B cell (primary cell): Measurements from ENCODE around the gene TMEM132E. TPM values are rescaled to one million over a fixed set of nuclear protein-coding genes. Genes with fewer than 3 reads are reported as not detected.

Experiments
- ATAC-seq: fragments of 200-7000 bp; cut with Tn5 transposase; one replicate; pipeline ENCODE4 v1.10.0; 2021; ENCODE audit warnings: low read depth, mild to moderate bottlenecking, moderate number of reproducible peaks, moderate library complexity
- CTCF ChIA-PET: fragments of 350-600 bp; sonication (Branson Sonifier 250); formaldehyde crosslinking; loops from one replicate; lab custom pipeline; 2021; ENCODE audit warnings: antibody characterized with exemption, inconsistent platforms; lab: Charles Lee
- POLR2A ChIA-PET: fragments of 350-600 bp; sonication (Branson Sonifier 250); formaldehyde crosslinking; loops from one replicate; lab custom pipeline; 2021; ENCODE audit warnings: antibody characterized with exemption; lab: Charles Lee
- DNase-seq: peaks from one replicate; pipeline ENCODE4 v3.0.0; 2013
- H2AFZ ChIP-seq: 2 replicates; pipeline ENCODE4 v1.6.1; 2012; ENCODE audit warnings: mild to moderate bottlenecking, low read depth, low read length; ENCODE audit not compliant: insufficient read depth, poor library complexity, severe bottlenecking
- H3K27ac ChIP-seq, 2 donors: 1 replicate in 1 of 2; 2 replicates in 1 of 2; pipeline ENCODE4 v1.5.1; 2012 to 2013; ENCODE audit warnings: low read length in 2 of 2, mild to moderate bottlenecking in 2 of 2, moderate library complexity in 1 of 2
- H3K27me3 ChIP-seq, 4 experiments: fragments of 200-600 bp in 1 of 4; sonication (generic) in 1 of 4; replicated peaks in 1 of 4; 1 replicate in 2 of 4; 2 replicates in 2 of 4; pipeline versions ENCODE4 v1.6.1 to v1.7.0; 2013 to 2016; ENCODE audit warnings: low read length in 3 of 4, mild to moderate bottlenecking in 2 of 4, mixed read lengths in 1 of 4, moderate library complexity in 1 of 4; ENCODE audit not compliant: insufficient read depth in 4 of 4, control insufficient read depth in 3 of 4; ENCODE audit errors: control extremely low read depth in 1 of 4
- H3K36me3 ChIP-seq, 2 experiments: replicated peaks in 1 of 2; 1 replicate in 1 of 2; 2 replicates in 1 of 2; pipeline versions ENCODE4 v1.6.1 to v1.7.1; 2013; ENCODE audit warnings: low read length in 1 of 2; ENCODE audit not compliant: insufficient read depth in 2 of 2, control insufficient read depth in 1 of 2; ENCODE audit errors: control extremely low read depth in 1 of 2, extremely low read depth in 1 of 2
- H3K4me1 ChIP-seq, 2 donors: fragments of 200-600 bp in 1 of 2; sonication (generic) in 1 of 2; 1 replicate in 1 of 2; 2 replicates in 1 of 2; pipeline versions ENCODE4 v1.5.1 to v1.6.1; 2013 to 2017; ENCODE audit warnings: low read length in 2 of 2; ENCODE audit not compliant: control insufficient read depth in 2 of 2, insufficient read depth in 2 of 2
- H3K4me2 ChIP-seq: replicated peaks from 2 replicates; pipeline ENCODE3; 2012; ENCODE audit warnings: mild to moderate bottlenecking, low read depth, low read length; ENCODE audit not compliant: poor library complexity, severe bottlenecking
- H3K4me3 ChIP-seq, 5 experiments: fragments of 200-600 bp in 1 of 5; sonication (generic) in 1 of 5; 1 replicate in 3 of 5; 2 replicates in 2 of 5; pipeline versions ENCODE4 v1.5.1 to v1.7.0; 2011 to 2016; ENCODE audit warnings: low read length in 4 of 5, mild to moderate bottlenecking in 4 of 5, low read depth in 2 of 5, control low read depth in 1 of 5, moderate library complexity in 1 of 5; ENCODE audit not compliant: insufficient read depth in 1 of 5; ENCODE audit errors: control extremely low read depth in 1 of 5, extremely low read depth in 1 of 5
- H3K79me2 ChIP-seq: fragments of 200-600 bp; sonication (generic); one replicate; pipeline ENCODE4 v1.6.0; 2016; ENCODE audit warnings: low read length; ENCODE audit not compliant: control insufficient read depth, insufficient read depth
- H3K9ac ChIP-seq: fragments of 200-600 bp; sonication (generic); 2 replicates; pipeline ENCODE4 v1.6.1; 2017; ENCODE audit warnings: mild to moderate bottlenecking, low read length, moderate library complexity
- H3K9me3 ChIP-seq, 3 donors: one replicate each; pipeline versions ENCODE4 v1.6.1 to v1.7.1; 2013; ENCODE audit warnings: low read length in 2 of 3; ENCODE audit not compliant: control insufficient read depth in 2 of 3, insufficient read depth in 1 of 3; ENCODE audit errors: control extremely low read depth in 1 of 3
- H4K20me1 ChIP-seq: 2 replicates; pipeline ENCODE4 v1.6.0; 2012; ENCODE audit warnings: mild to moderate bottlenecking, low read length; ENCODE audit not compliant: insufficient read depth, control insufficient read depth, poor library complexity, severe bottlenecking
- H3K27ac Mint-ChIP-seq: one replicate; pipeline ENCODE4 v1.8.0; 2021; ENCODE audit warnings: mixed read lengths
- H3K27me3 Mint-ChIP-seq: one replicate; pipeline ENCODE4 v1.8.0; 2021; ENCODE audit warnings: mixed read lengths
- H3K4me1 Mint-ChIP-seq: one replicate; pipeline ENCODE4 v1.8.0; 2021; ENCODE audit warnings: mixed read lengths
- H3K4me3 Mint-ChIP-seq: one replicate; pipeline ENCODE4 v1.8.0; 2021; ENCODE audit warnings: mixed read lengths
- H3K9me3 Mint-ChIP-seq: one replicate; pipeline ENCODE4 v1.8.0; 2022; ENCODE audit warnings: mixed read lengths; ENCODE audit not compliant: insufficient read depth
- EZH2 ChIP-seq: IDR thresholded peaks from 2 replicates; pipeline ENCODE4 v1.6.1; 2012; ENCODE audit warnings: borderline replicate concordance, low read depth, mild to moderate bottlenecking, moderate library complexity, low read length; ENCODE audit not compliant: insufficient read depth, poor library complexity, severe bottlenecking
- WGBS: methylation state at CpG from one replicate; pipeline ENCODE4 v1.1.5; 2013; ENCODE audit warnings: missing lambda C conversion rate; ENCODE audit not compliant: insufficient coverage; 5-methylcytosine and 5-hydroxymethylcytosine counted together
- intact Hi-C: fragments of 100-400 bp; cut with micrococcal nuclease; formaldehyde crosslinking; loops from one replicate; pipeline ENCODE4 v1.10.0; 2022
- polyA plus RNA-seq: library from polyadenylated mRNA; depleted of rRNA; stranded (reverse); fragments of >200 nt; gene quantifications from 2 replicates; pipeline ENCODE4 v1.2.3, GENCODE V29; 2012
- total RNA-seq, 2 donors: library from RNA; stranded (reverse); fragments of 120-200 nt in 1 of 2; gene quantifications; 1 replicate in 1 of 2; 2 replicates in 1 of 2; pipeline versions ENCODE4 v1.2.3 to v1.2.4, GENCODE V29; 2013 to 2022
- TF ChIP-seq, protein P1 (sequence below): fragments of 200-600 bp; IDR thresholded peaks from one replicate; pipeline ENCODE4 v1.8.0; 2022; ENCODE audit warnings: antibody characterized with exemption, mild to moderate bottlenecking

Gene TMEM132E
- total and polyA plus RNA-seq, 2 donors (not counting 1 experiment from before 2014, with no cell fraction given): not detected

DNA sequence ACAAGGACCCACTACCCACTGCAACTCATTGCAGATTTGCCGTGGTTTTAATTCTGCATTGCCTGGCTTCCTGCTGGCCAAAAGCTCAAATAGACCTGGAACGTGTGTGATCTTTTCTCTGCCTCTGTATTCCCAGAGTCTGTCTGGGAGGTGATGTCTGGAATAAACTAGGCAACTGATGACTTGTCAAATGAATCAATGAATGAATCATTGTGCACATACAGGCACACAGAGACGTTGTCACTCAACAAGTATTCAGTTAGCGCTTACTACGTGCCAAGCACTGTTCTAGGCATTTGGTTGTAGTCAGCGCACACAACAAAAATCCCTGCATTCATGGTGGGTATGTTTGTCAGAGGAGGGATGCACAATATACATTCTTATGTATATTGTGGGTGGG, 8.9 kb downstream of the TMEM132E start:
- 79% methylated on average over 4 of the region's 6 CpGs for WGBS
- Histone ChIP-seq H3K9ac (no peak overlapping the region), H3K36me3 (no peaks in the 10 kb centered on the region), H3K27me3 (peaks cover 0 to 34% (median 10%) of the 10 kb centered on the region in 4 experiments), H3K4me1 (no peaks in the 10 kb centered on the region), H2AFZ (no peak overlapping the region), H3K4me3 (no peak overlapping the region), H3K4me2 (no peak overlapping the region), H3K27ac (no peak overlapping the region), H3K9me3 (no peaks in the 10 kb centered on the region), H4K20me1 (no peaks in the 10 kb centered on the region), H3K79me2 (no peaks in the 10 kb centered on the region)
- no peak for TF ChIP-seq EZH2
- TF ChIP-seq, protein P1, sequence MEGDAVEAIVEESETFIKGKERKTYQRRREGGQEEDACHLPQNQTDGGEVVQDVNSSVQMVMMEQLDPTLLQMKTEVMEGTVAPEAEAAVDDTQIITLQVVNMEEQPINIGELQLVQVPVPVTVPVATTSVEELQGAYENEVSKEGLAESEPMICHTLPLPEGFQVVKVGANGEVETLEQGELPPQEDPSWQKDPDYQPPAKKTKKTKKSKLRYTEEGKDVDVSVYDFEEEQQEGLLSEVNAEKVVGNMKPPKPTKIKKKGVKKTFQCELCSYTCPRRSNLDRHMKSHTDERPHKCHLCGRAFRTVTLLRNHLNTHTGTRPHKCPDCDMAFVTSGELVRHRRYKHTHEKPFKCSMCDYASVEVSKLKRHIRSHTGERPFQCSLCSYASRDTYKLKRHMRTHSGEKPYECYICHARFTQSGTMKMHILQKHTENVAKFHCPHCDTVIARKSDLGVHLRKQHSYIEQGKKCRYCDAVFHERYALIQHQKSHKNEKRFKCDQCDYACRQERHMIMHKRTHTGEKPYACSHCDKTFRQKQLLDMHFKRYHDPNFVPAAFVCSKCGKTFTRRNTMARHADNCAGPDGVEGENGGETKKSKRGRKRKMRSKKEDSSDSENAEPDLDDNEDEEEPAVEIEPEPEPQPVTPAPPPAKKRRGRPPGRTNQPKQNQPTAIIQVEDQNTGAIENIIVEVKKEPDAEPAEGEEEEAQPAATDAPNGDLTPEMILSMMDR: no peak
- CTCF ChIA-PET: no interaction called here
- intact Hi-C loops: no loop called here
- H3K27ac Mint-ChIP-seq: no peak overlapping the region
- POLR2A ChIA-PET: no interaction called here
- no peak overlapping the region for H3K4me3 Mint-ChIP-seq
- DNase-seq (no peak), ATAC-seq (no peak)
- no peaks in the 10 kb centered on the region for H3K4me1 Mint-ChIP-seq
- no peaks in the 10 kb centered on the region for H3K9me3 Mint-ChIP-seq
- peaks cover 72% of the 10 kb centered on the region for H3K27me3 Mint-ChIP-seq

DNA sequence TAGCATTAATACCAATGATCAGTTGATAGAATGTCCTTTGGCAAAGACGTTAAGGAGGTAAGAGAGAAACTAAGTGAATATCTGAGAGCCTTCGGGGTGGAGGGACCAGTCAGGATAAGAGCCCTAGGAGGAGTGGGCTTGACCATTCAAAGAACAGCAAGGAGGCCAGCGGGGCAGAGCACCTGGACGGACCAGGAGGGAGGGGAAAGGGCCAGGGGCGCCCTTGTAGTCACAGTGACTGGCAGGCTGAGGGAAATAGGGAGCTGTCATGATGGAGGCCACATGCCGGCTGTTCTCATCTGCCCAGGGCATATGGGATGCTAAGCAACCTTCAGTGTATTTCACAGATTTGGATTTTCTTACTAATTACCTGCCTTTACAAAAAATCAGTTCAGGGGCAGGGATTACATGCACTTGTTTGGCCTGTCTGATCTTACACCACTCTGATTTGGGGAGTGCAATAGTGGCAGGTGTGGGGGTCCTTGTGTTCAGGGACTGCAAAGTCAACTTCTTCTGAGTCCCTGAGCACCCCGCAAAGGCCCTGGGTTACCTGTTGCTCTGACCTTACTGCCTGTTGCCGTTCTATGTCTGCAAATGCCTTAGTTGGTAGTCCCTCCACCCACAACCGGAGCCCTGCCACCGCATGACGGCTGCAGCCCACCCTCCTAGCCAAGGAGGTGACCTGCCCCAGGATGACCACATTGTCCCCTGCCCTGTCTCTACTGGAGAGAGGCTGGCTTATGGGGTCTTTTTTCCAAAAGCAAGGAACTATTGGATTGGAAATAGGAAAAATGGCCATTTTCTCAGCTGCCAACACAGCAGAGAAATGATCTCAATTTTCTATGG, 10.0 kb downstream of the TMEM132E start:
- no peaks in the 10 kb centered on the region for H4K20me1 ChIP-seq
- POLR2A ChIA-PET: no interaction called here
- 80% methylated on average over 8 of the region's 11 CpGs for WGBS

More for the DNA sequence above, 10.0 kb downstream of the TMEM132E start:
- no peaks in the 10 kb centered on the region for H3K9me3 Mint-ChIP-seq
- no peak overlapping the region for H3K9ac ChIP-seq
- CTCF ChIA-PET: no interaction called here
- H3K79me2 ChIP-seq: no peaks in the 10 kb centered on the region
- no peak overlapping the region for H2AFZ ChIP-seq
- intact Hi-C loops: no loop called here
- no peak overlapping the region for H3K4me3 ChIP-seq
- H3K27me3 Mint-ChIP-seq: peaks cover 70% of the 10 kb centered on the region
- H3K9me3 ChIP-seq: no peaks in the 10 kb centered on the region
- no peak overlapping the region for H3K27ac Mint-ChIP-seq
- no peak for ATAC-seq
- no peaks in the 10 kb centered on the region for H3K4me1 Mint-ChIP-seq
- no peaks in the 10 kb centered on the region for H3K4me1 ChIP-seq
- H3K27me3 ChIP-seq: peaks cover 0 to 33% (median 5%) of the 10 kb centered on the region in 4 experiments
- no peaks in the 10 kb centered on the region for H3K36me3 ChIP-seq
- no peak for DNase-seq
- no peak overlapping the region for H3K4me3 Mint-ChIP-seq
- H3K4me2 ChIP-seq: no peak overlapping the region
- TF ChIP-seq, protein P1: no peak
- no peak for TF ChIP-seq EZH2
- no peak overlapping the region for H3K27ac ChIP-seq
